GM12878 (cell line): ENCODE data around the gene NFYC.
"Not testable (repeated sequence)": the region's sequence is repeated elsewhere in the genome, so short reads cannot be mapped to it uniquely, and the experiment has no call there.

Experiments used
- BMI1 ChIP-seq: fragments of 450-650 bp; IDR thresholded peaks from 2 replicates; pipeline ENCODE4 v1.6.1; 2016; ENCODE audit warnings: mild to moderate bottlenecking, moderate library complexity, borderline replicate concordance
- E4F1 ChIP-seq: fragments of 450-650 bp; IDR thresholded peaks from 2 replicates; pipeline ENCODE4 v1.6.1; 2018; ENCODE audit warnings: borderline replicate concordance, mild to moderate bottlenecking; ENCODE audit not compliant: partially characterized antibody
- MTA2 ChIP-seq: fragments of 450-650 bp; IDR thresholded peaks from 2 replicates; pipeline ENCODE4 v1.6.1; 2016; ENCODE audit warnings: low read depth, mild to moderate bottlenecking, moderate library complexity
- PBX3 ChIP-seq: IDR thresholded peaks from 2 replicates; pipeline ENCODE4 v1.6.1; 2011; ENCODE audit warnings: mild to moderate bottlenecking, low read depth, low read length, moderate library complexity; ENCODE audit not compliant: insufficient replicate concordance
- ZBTB33 ChIP-seq: fragments of 450-650 bp; IDR thresholded peaks from 2 replicates; pipeline ENCODE4 v1.6.1; 2017; ENCODE audit warnings: mild to moderate bottlenecking

GRCh38 chr1:40702810-40703209, 11.3 kb downstream of the NFYC start:
- 0 out of 2 replicates have a peak, but pooled peaks have one; percentile 14 for TF ChIP-seq MTA2
- not testable (repeated sequence) for TF ChIP-seq ZBTB33, PBX3, E4F1, BMI1
